Measurements from ENCODE around the gene TRPM7.

DNA sequence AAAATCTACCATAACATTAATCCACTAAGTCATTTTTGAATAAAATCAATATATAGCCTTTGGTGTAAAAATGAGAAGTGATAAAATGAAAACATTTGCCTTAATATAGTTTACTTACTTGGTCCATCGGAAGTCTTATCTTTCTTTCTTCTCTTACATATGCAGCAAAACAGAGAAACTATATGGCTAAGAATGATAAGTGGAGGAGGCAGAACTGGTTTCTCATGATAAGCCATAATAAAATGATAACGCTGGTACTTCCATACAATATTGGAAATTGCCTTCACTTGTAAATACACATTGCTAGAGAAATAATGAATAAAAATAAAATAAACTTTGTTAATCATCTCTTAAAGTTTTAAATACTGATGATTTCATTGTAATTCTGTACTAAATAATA lies 92.3 kb downstream of the TRPM7 start:
- TF ChIP-seq CHD2 (IDR thresholded peaks at IDR 0.05; ENCODE audit: low read length, partially characterized antibody) (no peak), ESRRA (IDR thresholded peaks at IDR 0.05; ENCODE audit: borderline replicate concordance, low read length) (no peak), RAD21 (conservative IDR thresholded peaks at IDR 0.05 in 1 of 2, IDR thresholded peaks at IDR 0.05 in 1 of 2) (no peak), RFX5 (IDR thresholded peaks at IDR 0.05) (no peak), JUN (IDR thresholded peaks at IDR 0.05) (no peak)
- TF ChIP-seq, protein P1, sequence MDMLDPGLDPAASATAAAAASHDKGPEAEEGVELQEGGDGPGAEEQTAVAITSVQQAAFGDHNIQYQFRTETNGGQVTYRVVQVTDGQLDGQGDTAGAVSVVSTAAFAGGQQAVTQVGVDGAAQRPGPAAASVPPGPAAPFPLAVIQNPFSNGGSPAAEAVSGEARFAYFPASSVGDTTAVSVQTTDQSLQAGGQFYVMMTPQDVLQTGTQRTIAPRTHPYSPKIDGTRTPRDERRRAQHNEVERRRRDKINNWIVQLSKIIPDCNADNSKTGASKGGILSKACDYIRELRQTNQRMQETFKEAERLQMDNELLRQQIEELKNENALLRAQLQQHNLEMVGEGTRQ (IDR thresholded peaks at IDR 0.05): no peak

All from A549 (cell line).